LNCaP clone FGC (cell line): Measurements from ENCODE around the gene C4BPB.

ENCODE experiments used
- DNase-seq: peaks from one replicate; pipeline ENCODE4 v3.0.0-alpha.2; 2011; ENCODE audit warnings: low read depth
- H3K4me3 ChIP-seq: 2 replicates; pipeline ENCODE4 v1.5.1; 2011; ENCODE audit warnings: mild to moderate bottlenecking, low read depth, low read length, control low read depth
- TF ChIP-seq, protein P1 (sequence below): IDR thresholded peaks from 2 replicates; pipeline ENCODE4 v1.5.1; 2012; ENCODE audit warnings: mild to moderate bottlenecking; ENCODE audit not compliant: control insufficient read depth, insufficient read depth; ENCODE audit errors: extremely low read depth

Gene C4BPB

DNA sequence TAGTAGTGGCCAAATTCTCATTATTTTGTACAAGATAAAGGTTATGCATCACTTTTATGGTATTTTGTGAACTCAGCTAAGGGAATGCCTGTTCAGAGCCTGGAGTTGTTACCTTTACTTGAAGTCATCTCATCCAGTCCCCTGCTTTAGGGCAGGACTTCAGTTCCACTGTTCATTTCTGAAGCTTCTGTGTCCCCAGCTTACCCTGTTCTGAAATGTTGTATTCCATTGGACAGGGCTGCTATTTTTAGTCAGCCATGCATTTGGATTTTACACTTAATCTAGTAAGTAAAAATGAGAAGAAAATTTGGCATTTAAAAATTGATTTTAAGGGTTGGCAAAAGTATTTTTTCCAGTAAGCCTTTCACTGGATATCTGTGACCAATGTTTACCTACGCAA is 11.6 kb upstream of the C4BPB start:
- H3K4me3 ChIP-seq: no peak overlapping the region
- no peak for DNase-seq
- TF ChIP-seq, protein P1, sequence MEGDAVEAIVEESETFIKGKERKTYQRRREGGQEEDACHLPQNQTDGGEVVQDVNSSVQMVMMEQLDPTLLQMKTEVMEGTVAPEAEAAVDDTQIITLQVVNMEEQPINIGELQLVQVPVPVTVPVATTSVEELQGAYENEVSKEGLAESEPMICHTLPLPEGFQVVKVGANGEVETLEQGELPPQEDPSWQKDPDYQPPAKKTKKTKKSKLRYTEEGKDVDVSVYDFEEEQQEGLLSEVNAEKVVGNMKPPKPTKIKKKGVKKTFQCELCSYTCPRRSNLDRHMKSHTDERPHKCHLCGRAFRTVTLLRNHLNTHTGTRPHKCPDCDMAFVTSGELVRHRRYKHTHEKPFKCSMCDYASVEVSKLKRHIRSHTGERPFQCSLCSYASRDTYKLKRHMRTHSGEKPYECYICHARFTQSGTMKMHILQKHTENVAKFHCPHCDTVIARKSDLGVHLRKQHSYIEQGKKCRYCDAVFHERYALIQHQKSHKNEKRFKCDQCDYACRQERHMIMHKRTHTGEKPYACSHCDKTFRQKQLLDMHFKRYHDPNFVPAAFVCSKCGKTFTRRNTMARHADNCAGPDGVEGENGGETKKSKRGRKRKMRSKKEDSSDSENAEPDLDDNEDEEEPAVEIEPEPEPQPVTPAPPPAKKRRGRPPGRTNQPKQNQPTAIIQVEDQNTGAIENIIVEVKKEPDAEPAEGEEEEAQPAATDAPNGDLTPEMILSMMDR: no peak

DNA sequence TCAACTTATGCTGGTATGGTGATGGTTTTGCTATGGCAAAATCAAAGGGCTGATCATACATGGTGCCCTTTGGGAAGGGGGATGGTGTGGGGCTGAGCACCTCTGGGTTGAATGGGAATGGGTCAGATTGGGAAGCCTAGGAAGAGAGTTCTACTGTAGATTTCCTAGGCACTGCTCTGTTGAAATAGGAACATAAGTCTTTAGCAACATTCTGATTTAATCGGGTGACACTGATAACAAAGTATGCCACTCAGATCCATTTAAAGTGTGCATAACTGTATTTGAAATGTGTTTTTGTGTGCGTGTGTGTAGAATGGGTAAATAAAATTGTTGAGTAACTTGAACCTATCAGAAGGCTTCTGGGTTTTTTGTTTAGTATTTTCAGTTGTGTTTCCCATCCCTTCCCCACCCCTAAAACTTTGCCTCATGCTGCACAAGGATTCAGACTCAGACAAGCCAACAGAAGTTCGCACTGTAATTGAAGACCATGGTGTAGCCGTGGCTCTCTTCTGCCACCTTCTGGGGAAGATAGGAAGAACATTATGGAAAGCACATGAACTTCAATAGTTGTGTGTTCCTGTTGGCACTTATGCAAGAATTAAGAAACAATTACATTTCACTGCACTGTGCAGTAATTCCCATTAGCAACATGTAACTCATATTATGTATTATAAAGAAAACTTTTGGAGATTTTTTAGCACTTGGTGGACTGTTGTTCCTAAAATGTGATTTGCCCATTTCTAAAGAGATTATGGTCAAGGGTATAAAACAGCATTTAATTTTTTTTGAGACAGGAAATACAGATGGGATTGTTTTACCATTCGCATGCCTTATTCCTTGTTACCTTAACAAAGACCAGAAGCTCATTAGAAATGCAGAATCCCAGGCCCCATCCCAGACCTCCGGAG is 10.9 kb upstream of the C4BPB start:
- TF ChIP-seq, protein P1: peak; percentile 91
- DNase-seq: peak; percentile 63
- H3K4me3 ChIP-seq: no peak overlapping the region

DNA sequence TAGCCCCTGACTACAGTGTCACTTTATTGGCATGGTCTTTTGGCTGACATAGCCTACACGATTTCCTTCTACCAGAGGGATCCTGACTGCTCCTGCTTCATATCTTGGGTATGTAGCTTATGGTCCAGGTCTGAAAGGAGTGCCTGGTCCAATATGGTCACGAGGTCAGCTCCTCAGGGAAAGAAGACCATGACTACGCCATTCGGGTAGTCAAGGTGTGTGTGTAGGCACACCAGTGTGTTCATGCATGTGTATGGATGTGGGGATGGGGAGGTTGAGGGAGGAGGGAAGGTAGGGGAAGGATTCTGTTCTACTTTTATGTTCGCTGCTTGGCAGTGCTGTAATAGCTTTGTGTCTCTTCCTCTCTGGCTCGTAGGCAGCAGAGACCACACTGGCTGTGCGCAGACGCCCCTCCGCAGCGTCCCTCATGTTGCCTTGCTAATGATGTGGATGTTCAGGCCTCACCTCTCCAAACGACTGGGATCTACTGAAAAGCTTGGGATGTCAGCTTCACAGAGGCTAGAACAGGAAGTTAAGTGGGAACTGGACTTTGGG is 10.0 kb upstream of the C4BPB start:
- TF ChIP-seq, protein P1: no peak
- no peak for DNase-seq
- no peak overlapping the region for H3K4me3 ChIP-seq

DNA sequence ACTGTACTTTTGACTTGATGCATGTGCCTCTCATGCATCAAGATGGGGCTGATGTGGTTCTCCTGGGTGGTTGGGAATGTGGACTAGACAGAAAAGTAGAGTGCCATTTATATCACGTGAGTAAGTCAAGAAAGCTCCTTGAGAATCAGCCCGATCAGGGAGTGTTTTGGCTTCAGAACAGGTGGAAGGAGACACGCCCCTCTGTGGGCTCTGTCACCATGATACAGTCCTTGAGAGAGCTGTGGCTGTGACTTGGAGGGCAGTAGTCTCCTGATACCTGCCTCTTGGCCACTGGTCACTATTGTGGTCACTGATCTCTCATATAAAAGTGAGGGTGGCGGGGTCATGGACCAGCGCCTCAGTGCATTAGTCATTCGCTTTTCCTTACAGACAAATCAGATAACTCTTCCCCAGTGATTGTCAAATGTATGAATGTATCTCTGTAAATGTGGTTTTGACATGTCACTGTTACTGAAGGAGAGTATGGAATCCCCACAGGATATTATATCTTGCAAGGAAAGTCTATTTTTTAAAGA is 8.9 kb upstream of the C4BPB start:
- TF ChIP-seq, protein P1: no peak
- no peak for DNase-seq
- H3K4me3 ChIP-seq: no peak overlapping the region

DNA sequence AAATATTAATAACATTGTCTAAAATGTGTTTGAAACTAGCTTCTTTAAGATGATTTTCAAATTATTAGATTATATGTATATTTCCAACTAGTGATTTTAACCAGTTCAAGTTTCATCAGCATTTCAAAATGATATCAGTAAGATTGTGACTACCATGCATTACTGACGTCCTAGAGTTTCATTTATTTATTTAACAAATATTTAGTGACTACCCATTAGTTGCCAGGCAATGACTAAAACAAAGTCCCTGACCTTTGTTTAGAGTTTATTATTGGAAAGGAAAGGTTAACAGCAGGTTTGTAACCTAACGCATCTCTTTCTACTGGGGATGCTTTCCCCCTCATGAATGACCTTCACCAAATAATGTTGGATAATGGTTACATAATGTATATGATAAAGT is 7.6 kb upstream of the C4BPB start:
- H3K4me3 ChIP-seq: no peak overlapping the region
- peak; percentile 8 for DNase-seq
- TF ChIP-seq, protein P1: no peak

DNA sequence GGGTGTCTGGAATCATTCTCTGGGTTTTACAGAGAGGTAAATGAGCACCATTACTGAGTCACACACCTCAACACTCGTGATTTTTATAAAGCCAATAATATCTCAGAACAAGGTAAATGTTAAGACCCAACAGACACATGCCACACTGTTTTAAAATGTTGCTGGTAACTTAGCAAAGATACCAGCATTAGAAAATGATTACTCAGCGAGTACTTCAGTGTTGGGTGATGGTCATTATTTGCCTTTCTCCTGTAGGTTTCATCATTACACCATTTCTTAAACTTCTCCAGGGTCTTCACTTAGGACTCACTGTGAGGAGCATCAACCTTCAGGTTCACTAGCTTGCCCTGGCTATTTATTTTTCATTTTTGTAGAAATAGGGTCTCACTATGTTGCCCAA is 6.9 kb upstream of the C4BPB start:
- DNase-seq: no peak
- H3K4me3 ChIP-seq: no peak overlapping the region
- TF ChIP-seq, protein P1: no peak
